ENCODE results near the gene CEP55. TPM values are rescaled to one million over a fixed set of nuclear protein-coding genes. Genes with fewer than 3 reads are reported as not detected.

CEP55 gene
- total and polyA plus RNA-seq, 5 donors from 2014 or later = 3.1 to 5.0 (median 4.6) TPM

DNA sequence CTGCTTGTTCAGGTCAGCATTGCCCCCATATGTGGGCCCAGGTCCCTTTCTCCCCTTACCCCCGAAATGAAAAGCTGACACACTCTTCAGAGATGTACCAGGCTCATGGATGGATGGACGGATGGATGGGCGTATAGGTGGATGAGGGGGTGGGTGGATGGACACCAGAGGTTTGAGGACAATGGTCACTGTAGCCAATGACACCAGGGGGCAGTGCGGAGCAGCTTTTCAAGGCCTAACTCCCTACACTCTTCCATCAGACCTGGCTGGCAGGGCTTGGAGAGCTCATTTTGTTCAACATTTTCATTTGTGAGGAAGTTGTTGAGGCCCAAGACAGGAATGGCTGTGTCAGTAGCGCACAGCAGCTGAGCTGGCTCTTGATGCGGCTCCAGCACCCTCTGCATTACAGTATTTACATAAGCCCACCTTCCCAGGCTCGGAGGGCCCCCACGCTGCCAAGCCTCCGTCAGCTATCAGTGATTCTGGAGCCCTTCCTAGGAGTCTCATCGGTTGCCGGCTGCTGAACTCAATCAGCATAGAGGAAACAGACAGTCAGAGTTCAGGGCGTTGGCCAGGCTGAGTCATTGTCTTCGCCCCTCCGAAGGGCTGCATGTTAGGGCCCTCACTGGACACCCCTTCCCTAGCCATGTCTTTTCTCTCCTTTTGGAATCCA is 58.5 kb downstream of the CEP55 start:
- H3K27ac Mint-ChIP-seq = no peak overlapping the region
- no peak overlapping the region for H3K4me3 ChIP-seq (ENCODE audit: low read depth, low read length)
- no peaks in the 10 kb centered on the region for H3K27me3 ChIP-seq (ENCODE audit: control insufficient read depth, insufficient read depth, low read length)
- H3K4me3 Mint-ChIP-seq = no peak overlapping the region
- no peaks in the 10 kb centered on the region for H3K9me3 ChIP-seq (ENCODE audit: control insufficient read depth in 2 of 2, low read length in 2 of 2)
- no peaks in the 10 kb centered on the region for H3K4me1 Mint-ChIP-seq
- H3K27me3 Mint-ChIP-seq = peaks cover 8% of the 10 kb centered on the region
- no peaks in the 10 kb centered on the region for H3K4me1 ChIP-seq (ENCODE audit: control insufficient read depth, insufficient read depth, low read length, poor library complexity, severe bottlenecking)
- peaks cover 0 to 2% (median 0%) of the 10 kb centered on the region in 7 donors for H3K9me3 Mint-ChIP-seq
- no peaks in the 10 kb centered on the region for H3K36me3 ChIP-seq (ENCODE audit: control insufficient read depth, insufficient read depth, low read length)
- ATAC-seq (ENCODE audit: low read depth in 2 of 2) (no peak), DNase-seq (peak in 2 of 3 donors; percentile 11 to 41)
- H3K27ac ChIP-seq (ENCODE audit: insufficient read depth, low read length, poor library complexity, severe bottlenecking) = no peak overlapping the region
- H3K36me3 Mint-ChIP-seq = no peaks in the 10 kb centered on the region

DNA sequence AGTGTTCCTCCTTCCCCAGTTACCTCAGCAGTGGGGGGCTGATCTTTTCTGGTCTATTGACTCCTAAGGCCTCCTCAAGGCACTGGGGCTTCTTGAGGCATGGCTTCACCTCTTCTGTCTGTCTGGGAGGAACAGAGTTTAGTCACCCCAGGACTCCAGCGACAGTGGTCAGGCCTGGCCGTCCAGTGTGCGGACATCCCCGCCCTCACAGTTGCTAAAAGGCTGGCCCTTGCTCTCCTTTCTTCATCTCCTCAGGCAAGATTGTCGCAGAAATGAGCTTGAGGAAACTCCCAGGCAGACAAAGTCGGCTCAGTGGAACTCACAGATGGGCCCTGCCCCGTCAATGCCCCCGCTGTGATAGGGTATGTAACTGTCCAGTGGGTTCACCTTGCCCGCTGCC is 63.1 kb downstream of the CEP55 start:
- H3K9me3 ChIP-seq (ENCODE audit: control insufficient read depth in 2 of 2, low read length in 2 of 2) = no peaks in the 10 kb centered on the region
- no peaks in the 10 kb centered on the region for H3K4me1 ChIP-seq (ENCODE audit: control insufficient read depth, insufficient read depth, low read length, poor library complexity, severe bottlenecking)
- DNase-seq (no peak), ATAC-seq (ENCODE audit: low read depth in 2 of 2) (no peak)
- no peak overlapping the region for H3K27ac Mint-ChIP-seq
- H3K27ac ChIP-seq (ENCODE audit: insufficient read depth, low read length, poor library complexity, severe bottlenecking) = no peak overlapping the region
- H3K4me3 Mint-ChIP-seq = no peak overlapping the region
- H3K27me3 ChIP-seq (ENCODE audit: control insufficient read depth, insufficient read depth, low read length) = no peaks in the 10 kb centered on the region
- no peaks in the 10 kb centered on the region for H3K36me3 Mint-ChIP-seq
- peaks cover 8% of the 10 kb centered on the region for H3K27me3 Mint-ChIP-seq
- H3K4me3 ChIP-seq (ENCODE audit: low read depth, low read length) = no peak overlapping the region
- H3K9me3 Mint-ChIP-seq = peaks cover 0 to 2% (median 0%) of the 10 kb centered on the region in 7 donors
- H3K4me1 Mint-ChIP-seq = no peaks in the 10 kb centered on the region
- no peaks in the 10 kb centered on the region for H3K36me3 ChIP-seq (ENCODE audit: control insufficient read depth, insufficient read depth, low read length)

DNA sequence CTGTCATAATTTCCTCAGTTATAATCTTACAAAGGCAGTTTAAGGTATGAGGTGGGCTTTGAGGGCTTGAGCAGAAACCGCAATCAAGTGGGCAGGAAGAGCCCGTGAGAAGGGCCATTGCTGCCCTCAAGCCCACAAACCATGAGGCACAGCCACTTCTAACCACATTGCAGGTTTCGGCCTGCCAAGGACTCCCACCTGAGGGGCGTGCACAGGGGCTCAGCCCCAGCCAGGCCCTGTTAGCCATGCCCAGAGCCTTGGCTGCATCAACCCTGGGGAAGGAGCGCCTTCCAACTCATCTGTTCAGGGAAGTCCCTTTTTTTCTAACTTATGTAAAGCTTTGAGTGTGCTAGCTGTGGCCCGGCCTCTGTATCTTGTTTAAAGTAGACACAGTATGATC is 64.1 kb downstream of the CEP55 start:
- Histone ChIP-seq H3K36me3 (ENCODE audit: control insufficient read depth, insufficient read depth, low read length) (no peaks in the 10 kb centered on the region), H3K27ac (ENCODE audit: insufficient read depth, low read length, poor library complexity, severe bottlenecking) (no peak overlapping the region), H3K9me3 (ENCODE audit: control insufficient read depth in 2 of 2, low read length in 2 of 2) (no peaks in the 10 kb centered on the region), H3K4me1 (ENCODE audit: control insufficient read depth, insufficient read depth, low read length, poor library complexity, severe bottlenecking) (no peaks in the 10 kb centered on the region), H3K27me3 (ENCODE audit: control insufficient read depth, insufficient read depth, low read length) (no peaks in the 10 kb centered on the region), H3K4me3 (ENCODE audit: low read depth, low read length) (no peak overlapping the region)
- Mint-ChIP-seq H3K9me3 (peaks cover 0 to 2% (median 0%) of the 10 kb centered on the region in 7 donors), H3K4me3 (no peak overlapping the region), H3K27ac (no peak overlapping the region), H3K36me3 (no peaks in the 10 kb centered on the region), H3K27me3 (peaks cover 11% of the 10 kb centered on the region), H3K4me1 (no peaks in the 10 kb centered on the region)
- DNase-seq = no peak
- ATAC-seq (ENCODE audit: low read depth in 2 of 2) = no peak

- no peaks in the 10 kb centered on the region for H3K4me1 ChIP-seq (ENCODE audit: control insufficient read depth, insufficient read depth, low read length, poor library complexity, severe bottlenecking)
- no peak for ATAC-seq (ENCODE audit: low read depth in 2 of 2)
- no peak overlapping the region for H3K27ac ChIP-seq (ENCODE audit: insufficient read depth, low read length, poor library complexity, severe bottlenecking)
- Mint-ChIP-seq H3K27me3 (peaks cover 43% of the 10 kb centered on the region), H3K9me3 (no peaks in the 10 kb centered on the region), H3K36me3 (peaks cover 3% of the 10 kb centered on the region), H3K4me3 (no peak overlapping the region), H3K4me1 (peaks cover 0 to 2% (median 0%) of the 10 kb centered on the region in 4 donors), H3K27ac (no peak overlapping the region)
- no peak for DNase-seq
- no peak overlapping the region for H3K4me3 ChIP-seq (ENCODE audit: low read depth, low read length)
- H3K36me3 ChIP-seq (ENCODE audit: control insufficient read depth, insufficient read depth, low read length) = no peaks in the 10 kb centered on the region
- H3K9me3 ChIP-seq (ENCODE audit: control insufficient read depth in 2 of 2, low read length in 2 of 2) = no peaks in the 10 kb centered on the region
- peaks cover 2% of the 10 kb centered on the region for H3K27me3 ChIP-seq (ENCODE audit: control insufficient read depth, insufficient read depth, low read length)
Observed at GRCh38 chr10:93565446-93565845, 69.0 kb downstream of the CEP55 start.

GRCh38 chr10:93566435-93567276 is 70.2 kb downstream of the CEP55 start, which contains the start of gene FFAR4:
Gene FFAR4, plus strand, starts transcription at chr10:93566665. Its CDS starts 56 bp downstream, at chr10:93566721.
- Mint-ChIP-seq H3K27me3 (peaks cover 44% of the 10 kb centered on the region), H3K27ac (no peak within 1 kb of the TSS), H3K9me3 (no peaks in the 10 kb centered on the region), H3K4me3 (no peak within 1 kb of the TSS), H3K4me1 (peaks cover 0 to 2% (median 0%) of the 10 kb centered on the region in 4 donors), H3K36me3 (peaks cover 3% of the 10 kb centered on the region)
- Histone ChIP-seq H3K4me3 (ENCODE audit: low read depth, low read length) (no peak within 1 kb of the TSS), H3K9me3 (ENCODE audit: control insufficient read depth in 2 of 2, low read length in 2 of 2) (no peaks in the 10 kb centered on the region), H3K36me3 (ENCODE audit: control insufficient read depth, insufficient read depth, low read length) (no peaks in the 10 kb centered on the region), H3K4me1 (ENCODE audit: control insufficient read depth, insufficient read depth, low read length, poor library complexity, severe bottlenecking) (no peaks in the 10 kb centered on the region), H3K27ac (ENCODE audit: insufficient read depth, low read length, poor library complexity, severe bottlenecking) (no peak within 1 kb of the TSS), H3K27me3 (ENCODE audit: control insufficient read depth, insufficient read depth, low read length) (peaks cover 2% of the 10 kb centered on the region)
- ATAC-seq (ENCODE audit: low read depth in 2 of 2) (no peak), DNase-seq (no peak)

DNA sequence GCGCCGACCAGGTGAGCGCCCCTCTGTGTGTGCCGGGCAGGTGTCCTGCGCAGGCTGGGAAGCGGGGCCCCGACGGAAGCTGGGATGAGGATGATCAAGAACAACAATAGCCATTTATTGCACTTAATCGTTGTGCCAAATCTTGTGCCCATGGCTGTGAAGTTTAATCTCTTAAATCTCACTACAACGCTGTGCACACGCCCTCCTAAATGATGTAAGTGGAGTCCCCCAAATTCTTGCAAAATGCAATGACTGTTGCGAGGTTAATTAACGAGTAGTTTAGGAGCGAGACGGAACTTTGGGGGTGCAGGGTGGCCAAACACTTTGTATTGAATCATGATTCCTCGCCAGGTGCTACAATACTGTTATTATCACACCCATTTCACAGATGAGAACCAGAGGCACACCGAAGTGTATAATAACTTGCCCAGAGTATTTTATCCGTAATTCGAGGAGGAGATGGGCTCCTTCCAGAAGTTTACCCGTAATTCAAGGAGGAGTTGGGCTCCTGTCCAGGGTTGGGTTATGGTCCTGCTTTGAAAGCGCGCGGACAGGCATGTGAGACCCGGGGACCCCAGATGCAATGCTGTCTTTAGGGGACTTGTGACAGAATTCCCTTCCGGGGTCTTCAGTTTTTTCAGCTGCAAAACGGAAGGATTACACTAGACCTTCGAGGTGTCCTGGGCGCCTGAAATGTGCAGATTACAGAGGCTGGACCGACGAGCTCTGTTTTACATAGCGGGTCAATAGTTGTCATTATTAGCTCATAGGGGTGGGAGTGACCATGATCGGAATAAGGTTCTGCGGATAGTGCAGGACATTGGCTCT is 71.1 kb downstream of the CEP55 start:
- Mint-ChIP-seq H3K27ac (no peak overlapping the region), H3K27me3 (peaks cover 49% of the 10 kb centered on the region), H3K4me1 (peaks cover 0 to 2% (median 0%) of the 10 kb centered on the region in 4 donors), H3K36me3 (peaks cover 3% of the 10 kb centered on the region), H3K4me3 (no peak overlapping the region), H3K9me3 (no peaks in the 10 kb centered on the region)
- no peaks in the 10 kb centered on the region for H3K36me3 ChIP-seq (ENCODE audit: control insufficient read depth, insufficient read depth, low read length)
- H3K4me3 ChIP-seq (ENCODE audit: low read depth, low read length) = no peak overlapping the region
- no peaks in the 10 kb centered on the region for H3K4me1 ChIP-seq (ENCODE audit: control insufficient read depth, insufficient read depth, low read length, poor library complexity, severe bottlenecking)
- DNase-seq (no peak), ATAC-seq (ENCODE audit: low read depth in 2 of 2) (no peak)
- peaks cover 5% of the 10 kb centered on the region for H3K27me3 ChIP-seq (ENCODE audit: control insufficient read depth, insufficient read depth, low read length)
- H3K27ac ChIP-seq (ENCODE audit: insufficient read depth, low read length, poor library complexity, severe bottlenecking) = no peak overlapping the region
- no peaks in the 10 kb centered on the region for H3K9me3 ChIP-seq (ENCODE audit: control insufficient read depth in 2 of 2, low read length in 2 of 2)

GRCh38 chr10:93568105-93568390 is 71.6 kb downstream of the CEP55 start:
- DNase-seq (no peak), ATAC-seq (ENCODE audit: low read depth in 2 of 2) (no peak)
- Mint-ChIP-seq H3K27me3 (peaks cover 52% of the 10 kb centered on the region), H3K4me1 (peaks cover 0 to 2% (median 0%) of the 10 kb centered on the region in 4 donors), H3K4me3 (no peak overlapping the region), H3K9me3 (no peaks in the 10 kb centered on the region), H3K36me3 (peaks cover 3% of the 10 kb centered on the region), H3K27ac (no peak overlapping the region)
- peaks cover 6% of the 10 kb centered on the region for H3K27me3 ChIP-seq (ENCODE audit: control insufficient read depth, insufficient read depth, low read length)
- no peaks in the 10 kb centered on the region for H3K9me3 ChIP-seq (ENCODE audit: control insufficient read depth in 2 of 2, low read length in 2 of 2)
- no peaks in the 10 kb centered on the region for H3K4me1 ChIP-seq (ENCODE audit: control insufficient read depth, insufficient read depth, low read length, poor library complexity, severe bottlenecking)
- no peak overlapping the region for H3K4me3 ChIP-seq (ENCODE audit: low read depth, low read length)
- H3K36me3 ChIP-seq (ENCODE audit: control insufficient read depth, insufficient read depth, low read length) = no peaks in the 10 kb centered on the region
- H3K27ac ChIP-seq (ENCODE audit: insufficient read depth, low read length, poor library complexity, severe bottlenecking) = no peak overlapping the region
